Measurements from ENCODE around the gene ARHGAP6.

- no peak for TF ChIP-seq CTCF (conservative IDR thresholded peaks at IDR 0.05 in 1 of 2, IDR thresholded peaks at IDR 0.05 in 1 of 2; ENCODE audit: extremely low read depth in 1 of 2, insufficient read depth in 1 of 2, low read depth in 1 of 2, low read length in 2 of 2)
- no peak for TF ChIP-seq EZH2 (IDR thresholded peaks at IDR 0.05; ENCODE audit: borderline replicate concordance, low read length)
These were observed 252.8 kb downstream of the ARHGAP6 start for GRCh38 chrX:11412715-11413623.

Measured in mammary epithelial cell (primary cell).